HPDE6-E6E7 (cell line): ENCODE measurements around the gene LMF1.
"Not testable (repeated sequence)": the region's sequence is repeated elsewhere in the genome, so short reads cannot be mapped to it uniquely, and the experiment has no call there.

Source experiments
- DNase-seq: peaks from one replicate; pipeline ENCODE4 v3.0.0; 2011; ENCODE audit warnings: missing footprints; ENCODE audit errors: extremely low spot score

Gene LMF1

DNA sequence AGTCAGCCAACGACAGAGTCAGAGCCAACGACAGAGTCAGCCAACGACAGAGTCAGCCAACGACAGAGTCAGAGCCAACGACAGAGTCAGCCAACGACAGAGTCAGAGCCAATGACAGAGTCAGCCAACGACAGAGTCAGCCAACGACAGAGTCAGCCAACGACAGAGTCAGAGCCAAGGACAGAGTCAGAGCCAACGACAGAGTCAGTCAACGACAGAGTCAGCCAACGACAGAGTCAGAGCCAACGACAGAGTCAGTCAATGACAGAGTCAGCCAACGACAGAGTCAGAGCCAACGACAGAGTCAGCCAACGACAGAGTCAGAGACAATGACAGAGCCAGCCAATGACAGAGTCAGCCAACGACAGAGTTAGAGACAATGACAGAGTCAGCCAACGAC, 22.0 kb downstream of the LMF1 start:
- DNase-seq: not testable (repeated sequence)

- not testable (repeated sequence) for DNase-seq
These were observed 22.9 kb downstream of the LMF1 start for GRCh38 chr16:947922-948303.

DNA sequence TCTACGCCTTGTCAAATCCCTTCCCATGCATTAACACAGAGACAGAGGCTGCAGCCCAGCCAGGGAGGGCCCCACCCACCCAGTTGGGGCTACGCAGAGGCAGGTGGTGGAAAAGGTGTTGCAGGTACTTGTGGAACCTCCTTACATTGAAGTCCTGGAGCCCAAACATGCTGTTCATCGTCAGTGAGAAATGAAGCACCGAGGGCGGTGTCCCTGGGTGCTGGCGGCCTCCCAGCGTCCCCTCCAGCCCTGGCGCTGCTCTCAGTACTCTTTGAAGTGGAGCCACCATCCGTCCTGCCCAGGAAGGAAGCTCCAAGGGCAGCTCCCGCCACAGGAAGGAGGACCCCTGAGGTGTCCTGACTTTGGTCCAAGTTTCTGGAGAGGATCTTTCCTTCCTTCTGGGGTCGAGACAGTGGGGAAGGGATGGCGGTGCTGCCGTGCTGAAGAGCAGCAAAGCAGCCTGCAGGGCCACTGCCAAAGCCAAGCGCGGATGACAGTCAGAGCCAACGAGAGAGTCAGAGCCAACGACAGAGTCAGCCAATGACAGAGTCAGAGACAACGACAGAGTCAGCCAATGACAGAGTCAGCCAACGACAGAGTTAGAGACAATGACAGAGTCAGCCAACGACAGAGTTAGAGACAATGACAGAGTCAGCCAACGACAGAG, 23.4 kb downstream of the LMF1 start:
- no peak for DNase-seq

GRCh38 chr16:946048-946395, 24.8 kb downstream of the LMF1 start:
- DNase-seq: no peak

GRCh38 chr16:945271-946047, 25.3 kb downstream of the LMF1 start:
- no peak for DNase-seq

DNA sequence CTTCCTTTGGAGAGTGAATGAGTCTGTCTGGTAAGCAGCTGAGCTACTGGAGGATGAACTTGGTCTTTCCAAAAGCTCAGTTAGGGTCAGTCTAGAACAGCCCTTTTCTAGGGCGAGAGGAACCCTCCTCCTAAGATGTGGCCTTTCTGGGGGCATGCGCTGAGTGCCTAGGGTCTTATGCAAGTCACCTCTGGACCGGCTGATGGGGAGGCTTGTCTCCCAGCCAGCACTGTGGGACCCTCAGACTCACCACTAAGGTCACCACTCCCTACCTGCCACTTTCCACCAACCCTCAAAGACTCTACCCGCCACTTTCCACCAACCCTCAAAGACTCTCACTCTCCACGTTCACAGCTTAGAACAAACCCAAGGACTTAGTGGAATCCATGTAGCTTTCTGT, 26.8 kb downstream of the LMF1 start:
- DNase-seq: no peak

DNA sequence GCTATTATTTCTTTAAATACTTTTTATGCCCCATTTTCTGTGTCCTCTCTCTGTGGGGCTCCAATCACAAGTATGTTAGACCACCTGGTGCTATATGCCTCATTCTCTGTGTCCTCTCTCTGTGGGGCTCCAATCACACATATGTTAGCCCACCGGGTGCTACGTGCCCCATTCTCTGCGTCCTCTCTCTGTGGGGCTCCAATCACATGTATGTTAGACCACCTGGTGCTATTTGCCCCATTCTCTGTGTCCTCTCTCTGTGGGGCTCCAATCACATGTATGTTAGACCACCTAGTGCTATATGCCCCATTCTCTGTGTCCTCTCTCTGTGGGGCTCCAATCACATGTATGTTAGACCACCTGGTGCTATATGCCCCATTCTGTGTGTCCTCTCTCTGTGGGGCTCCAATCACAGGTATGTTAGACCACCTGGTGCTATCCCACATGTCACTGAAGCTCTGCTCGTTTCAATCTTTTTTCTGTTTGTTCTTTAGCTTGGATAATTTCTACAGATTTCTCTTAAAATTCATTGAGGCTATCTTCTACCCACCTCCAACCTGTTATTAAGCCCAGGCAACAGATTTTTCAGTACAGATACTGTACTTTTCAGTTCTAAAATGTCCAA, 28.2 kb downstream of the LMF1 start:
- no peak for DNase-seq

GRCh38 chr16:939941-940340, 30.8 kb downstream of the LMF1 start:
- DNase-seq: no peak

- no peak for DNase-seq
These were observed 31.5 kb downstream of the LMF1 start for GRCh38 chr16:939311-939710.

GRCh38 chr16:938752-939151, 32.0 kb downstream of the LMF1 start:
- no peak for DNase-seq

DNA sequence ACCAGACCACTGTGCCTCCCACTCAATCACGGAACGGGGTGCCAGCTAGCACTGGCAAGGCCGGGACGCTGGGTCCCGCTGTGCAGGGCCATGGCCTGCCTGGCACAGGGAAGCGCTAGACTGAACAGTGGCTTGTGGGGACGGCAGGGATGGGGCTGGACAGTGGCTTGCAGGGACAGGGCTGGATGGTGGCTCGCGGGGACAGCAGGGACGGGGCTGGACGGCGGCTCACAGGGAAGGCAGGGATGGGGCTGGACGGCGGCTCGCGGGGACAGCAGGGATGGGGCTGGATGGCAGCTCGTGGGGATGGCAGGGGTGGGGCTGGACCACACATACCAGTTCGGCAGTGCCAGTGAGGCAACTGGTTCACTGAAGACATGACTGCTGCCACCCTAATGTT, 32.6 kb downstream of the LMF1 start:
- no peak for DNase-seq

DNA sequence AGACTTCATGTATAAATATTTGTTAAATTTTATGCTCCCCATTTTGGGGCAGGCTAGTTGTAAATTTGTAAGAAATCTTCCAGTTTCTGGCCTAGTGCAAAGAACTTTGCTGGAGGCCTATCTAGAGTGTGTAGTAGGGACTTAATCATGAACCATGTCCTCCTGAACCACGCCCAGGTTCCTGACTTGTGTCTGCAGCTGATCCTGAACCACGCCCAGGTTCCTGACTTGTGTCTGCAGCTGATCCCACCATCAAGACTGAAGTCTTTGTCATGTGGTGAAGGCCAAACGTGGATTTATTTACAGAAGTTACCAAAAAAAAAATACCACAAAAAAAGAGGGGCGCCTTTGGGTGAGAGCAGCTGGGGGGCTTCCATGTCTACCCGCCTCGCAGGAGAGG, 33.1 kb downstream of the LMF1 start:
- DNase-seq: no peak

DNA sequence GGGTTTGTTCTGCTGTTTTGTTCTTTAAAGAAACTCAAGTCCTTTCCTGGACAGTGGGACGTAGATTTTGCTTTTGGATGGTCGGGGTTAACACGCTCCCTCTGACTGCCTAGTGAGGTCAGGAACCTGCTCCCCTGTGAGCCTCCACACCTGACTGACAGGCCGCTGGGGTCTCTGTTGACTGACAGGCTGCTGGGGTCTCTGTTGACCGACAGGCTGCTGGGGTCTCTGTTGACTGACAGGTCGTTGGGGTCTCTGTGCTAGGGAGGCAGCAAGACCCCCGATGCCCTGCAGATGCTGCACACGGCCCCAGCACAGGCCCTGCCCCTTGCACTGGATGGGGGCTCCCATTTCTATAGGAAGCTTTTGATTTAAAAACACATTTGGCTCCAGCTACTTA, 33.5 kb downstream of the LMF1 start:
- no peak for DNase-seq

GRCh38 chr16:935684-936083, 35.1 kb downstream of the LMF1 start:
- DNase-seq: no peak

DNA sequence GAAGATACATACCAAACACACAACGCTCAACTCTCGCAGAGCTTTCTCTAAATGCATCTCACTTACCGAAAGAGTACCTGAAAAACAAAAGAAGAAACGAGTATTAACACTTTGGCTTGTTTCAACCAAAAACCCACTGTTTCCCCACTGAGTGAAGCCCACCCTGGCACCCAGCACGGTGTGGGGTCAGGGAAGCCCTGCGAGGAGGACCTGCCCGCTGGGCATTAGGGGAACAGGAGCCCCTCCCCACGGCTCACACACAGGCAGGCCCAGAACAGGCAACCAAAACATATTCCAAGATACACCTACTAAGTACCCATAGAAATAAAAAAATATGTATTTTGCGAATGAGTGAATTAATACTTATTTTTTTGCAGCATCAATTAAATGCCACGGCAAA, 36.6 kb downstream of the LMF1 start:
- DNase-seq: no peak

DNA sequence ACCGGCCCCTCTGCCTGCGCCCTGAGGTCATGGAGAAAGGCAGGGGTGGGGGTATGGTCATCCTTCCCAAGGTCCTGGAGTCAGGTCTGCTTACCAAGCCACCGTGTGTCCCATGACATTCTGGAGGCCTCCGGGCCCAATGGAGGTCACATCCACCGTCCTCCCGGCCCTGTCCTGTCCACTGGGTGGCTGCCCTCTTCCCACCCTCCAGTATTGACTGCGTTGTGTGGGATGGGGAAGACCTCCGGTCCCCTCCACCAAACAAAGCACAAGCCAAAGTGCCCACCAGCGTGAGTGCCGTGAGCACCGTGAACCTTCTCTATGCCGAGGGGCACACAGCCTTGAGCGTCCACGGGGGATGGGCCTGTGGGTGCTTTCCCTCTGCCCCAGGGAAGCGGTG, 37.2 kb downstream of the LMF1 start:
- no peak for DNase-seq

DNA sequence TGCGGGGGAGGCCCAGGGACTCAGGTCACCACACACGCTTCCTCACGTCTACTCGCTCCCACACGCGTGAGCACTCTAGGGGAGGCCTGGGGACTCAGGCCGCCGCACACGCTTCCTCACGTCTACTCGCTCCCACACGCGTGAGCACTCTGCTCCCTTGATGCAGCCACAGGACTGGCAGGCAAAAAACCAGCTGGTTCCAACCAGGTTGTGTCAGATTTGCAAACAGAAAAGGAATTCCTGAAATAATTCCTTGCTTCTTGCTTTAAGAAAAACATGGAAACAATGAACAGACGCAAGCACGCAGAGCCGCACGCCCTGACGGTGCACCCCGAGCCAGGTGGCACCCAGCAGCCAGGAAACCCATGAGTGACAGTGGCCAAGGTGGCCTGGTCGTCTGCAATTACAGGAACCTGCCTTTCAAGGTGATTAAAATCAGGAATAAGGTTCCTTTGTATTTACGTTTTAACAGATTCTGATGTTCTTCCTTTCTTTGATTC, 37.9 kb downstream of the LMF1 start:
- DNase-seq: no peak

DNA sequence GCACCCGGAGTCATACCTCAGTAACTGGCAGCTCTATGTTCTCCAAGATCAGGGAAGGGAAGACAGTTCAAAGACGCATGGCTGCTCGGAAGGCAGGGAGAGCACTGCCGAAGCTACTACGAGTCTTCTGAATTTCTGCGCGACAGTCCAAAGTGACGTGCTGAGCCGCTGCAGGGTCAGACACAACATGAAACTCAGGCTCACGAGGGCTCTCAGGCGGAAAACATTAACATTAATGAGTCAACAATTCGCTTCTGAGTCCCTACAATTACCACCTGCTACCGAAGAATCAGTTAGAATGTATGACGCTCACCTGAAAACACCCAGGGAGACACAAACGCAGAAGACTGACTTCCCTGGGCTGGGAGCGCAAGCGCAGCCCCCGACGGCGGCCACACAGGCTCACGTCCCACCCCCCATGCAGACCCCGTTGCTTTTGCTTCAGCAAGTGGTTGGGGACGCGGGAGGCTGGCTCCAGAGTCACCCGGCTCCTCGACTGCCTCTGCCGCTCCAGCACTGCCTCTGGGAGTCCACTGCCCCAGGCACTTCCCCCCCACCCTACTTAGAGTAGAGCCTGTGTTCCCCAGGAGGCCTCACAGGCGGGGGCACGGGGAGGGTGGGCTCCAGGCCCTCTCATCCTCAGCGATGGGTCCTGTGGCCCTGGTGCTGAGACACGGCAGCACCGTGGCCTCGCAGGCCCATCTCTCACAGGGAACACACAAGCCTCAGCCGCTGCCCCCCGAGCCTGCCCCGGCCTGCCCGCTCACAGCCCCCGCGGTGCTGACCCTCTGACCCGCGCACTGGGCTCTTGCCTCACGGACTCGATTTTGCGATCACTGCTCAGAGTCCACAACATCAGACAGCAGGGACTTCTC, 38.9 kb downstream of the LMF1 start:
- no peak for DNase-seq

GRCh38 chr16:931171-931570, 39.6 kb downstream of the LMF1 start:
- no peak for DNase-seq

GRCh38 chr16:930511-930910, 40.3 kb downstream of the LMF1 start:
- DNase-seq: no peak

DNA sequence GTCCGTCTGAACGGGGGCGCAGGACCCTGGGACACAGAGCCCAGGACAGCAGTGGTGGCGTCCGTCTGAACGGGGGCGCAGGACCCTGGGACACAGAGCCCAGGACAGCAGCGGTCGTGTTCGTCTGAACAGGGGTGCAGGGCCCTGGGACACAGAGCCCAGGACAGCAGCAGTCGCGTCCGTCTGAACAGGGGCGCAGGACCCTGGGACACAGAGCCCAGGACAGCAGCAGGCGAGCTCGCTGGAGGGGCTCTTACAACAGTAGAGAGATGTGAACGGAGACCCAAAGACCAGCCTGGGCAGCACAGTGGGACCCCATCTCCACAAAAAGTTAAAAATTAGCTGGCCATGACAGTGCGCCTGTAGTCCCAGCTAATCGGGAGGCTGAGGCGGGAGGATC, 40.7 kb downstream of the LMF1 start:
- DNase-seq: no peak
